A549 (cell line): ENCODE data around the gene OR10J1.

Experiments used
- CEBPB ChIP-seq, 2 experiments: fragments of >200 bp in 1 of 2; sonication (Bioruptor Twin) in 1 of 2; formaldehyde crosslinking in 1 of 2; IDR thresholded peaks; 2 replicates each; pipeline ENCODE4 v1.6.1; 2012 to 2016
- CHD2 ChIP-seq: fragments of 150-350 bp; IDR thresholded peaks from 2 replicates; pipeline ENCODE4 v1.6.1; 2014; ENCODE audit warnings: low read length; ENCODE audit not compliant: partially characterized antibody
- CTCF ChIP-seq: fragments of >200 bp; sonication (Bioruptor Twin); formaldehyde crosslinking; IDR thresholded peaks from 3 replicates; pipeline ENCODE4 v1.5.1; 2016
- E2F6 ChIP-seq: IDR thresholded peaks from 2 replicates; pipeline ENCODE4 v1.6.1; 2012; ENCODE audit warnings: low read depth, borderline replicate concordance
- EP300 ChIP-seq, 2 experiments: fragments of >200 bp; sonication (Bioruptor Twin); formaldehyde crosslinking; IDR thresholded peaks; 2 replicates in 1 of 2; 3 replicates in 1 of 2; pipeline ENCODE4 v1.6.1; 2016 to 2017
- MAX ChIP-seq: IDR thresholded peaks from 2 replicates; pipeline ENCODE4 v1.6.1; 2012
- POLR2A ChIP-seq: IDR thresholded peaks from 2 replicates; pipeline ENCODE4 v1.6.1; 2012; ENCODE audit warnings: mild to moderate bottlenecking, low read length
- RARB ChIP-seq: fragments of 250-450 bp; sonication (Bioruptor Pico); IDR thresholded peaks from 2 replicates; pipeline ENCODE4 v1.8.0; 2021; ENCODE audit warnings: mild to moderate bottlenecking, moderate library complexity
- REST ChIP-seq: fragments of 200-600 bp; sonication (generic); IDR thresholded peaks from 2 replicates; pipeline ENCODE4 v1.6.1; 2016; ENCODE audit warnings: antibody characterized with exemption, mild to moderate bottlenecking, moderate library complexity
- ZC3H11A ChIP-seq: fragments of 450-650 bp; IDR thresholded peaks from 2 replicates; pipeline ENCODE4 v1.6.1; 2014; ENCODE audit warnings: antibody characterized with exemption, mild to moderate bottlenecking
- ZFP36 ChIP-seq: fragments of 450-650 bp; IDR thresholded peaks from 2 replicates; pipeline ENCODE4 v1.6.1; 2014; ENCODE audit warnings: borderline replicate concordance; ENCODE audit not compliant: partially characterized antibody
- ZSCAN20 ChIP-seq: fragments of 250-450 bp; sonication (Bioruptor Pico); IDR thresholded peaks from 2 replicates; pipeline ENCODE4 v1.8.0; 2022; ENCODE audit warnings: mild to moderate bottlenecking, moderate library complexity
- TF ChIP-seq, protein P1 (sequence below): fragments of 150-350 bp; IDR thresholded peaks from 2 replicates; pipeline ENCODE4 v1.6.1; 2014; ENCODE audit warnings: low read depth, mild to moderate bottlenecking, low read length

GRCh38 chr1:159421821-159422220 lies 17.7 kb upstream of the OR10J1 start:
- TF ChIP-seq EP300 (IDR thresholded peaks at IDR 0.05) (no peak), REST (no peak), MAX (no peak), CHD2 (no peak), E2F6 (no peak), CTCF (no peak), ZSCAN20 (CRISPR knock-in tag) (no peak), RARB (CRISPR knock-in tag) (no peak), POLR2A (no peak), ZC3H11A (no peak), CEBPB (IDR thresholded peaks at IDR 0.05) (no peak), ZFP36 (no peak)
- TF ChIP-seq, protein P1, sequence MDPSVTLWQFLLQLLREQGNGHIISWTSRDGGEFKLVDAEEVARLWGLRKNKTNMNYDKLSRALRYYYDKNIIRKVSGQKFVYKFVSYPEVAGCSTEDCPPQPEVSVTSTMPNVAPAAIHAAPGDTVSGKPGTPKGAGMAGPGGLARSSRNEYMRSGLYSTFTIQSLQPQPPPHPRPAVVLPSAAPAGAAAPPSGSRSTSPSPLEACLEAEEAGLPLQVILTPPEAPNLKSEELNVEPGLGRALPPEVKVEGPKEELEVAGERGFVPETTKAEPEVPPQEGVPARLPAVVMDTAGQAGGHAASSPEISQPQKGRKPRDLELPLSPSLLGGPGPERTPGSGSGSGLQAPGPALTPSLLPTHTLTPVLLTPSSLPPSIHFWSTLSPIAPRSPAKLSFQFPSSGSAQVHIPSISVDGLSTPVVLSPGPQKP, result no peak
